ENCODE measurements around the gene MTHFR. TPM values are rescaled to one million over a fixed set of nuclear protein-coding genes. Genes with fewer than 3 reads are reported as not detected.

The MTHFR gene
- total RNA-seq, 1 donor from 2014 or later = 23.2 TPM

GRCh38 chr1:11784256-11784992 is 21.3 kb downstream of the MTHFR start:
- intact Hi-C loops (cut with micrococcal nuclease) = no loop called here

DNA sequence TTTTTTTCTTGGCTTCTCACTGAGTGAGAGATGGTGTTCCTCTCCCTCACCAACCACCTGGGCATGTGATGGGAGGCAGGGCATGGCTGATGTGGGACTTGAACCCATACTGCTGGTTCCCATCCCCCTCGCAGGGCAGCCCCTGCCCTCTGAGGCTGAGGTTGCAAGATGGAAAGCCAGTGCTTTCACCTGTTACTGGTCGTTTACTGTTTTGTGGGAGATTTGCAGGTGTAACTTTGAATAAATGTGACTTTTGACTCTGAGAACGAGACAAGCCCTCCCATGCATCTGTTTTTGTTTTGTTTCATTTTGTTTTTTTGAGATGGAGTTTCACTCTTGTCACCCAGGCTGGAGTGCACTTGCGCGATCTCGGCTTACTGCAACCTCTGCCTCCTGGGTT is 22.2 kb downstream of the MTHFR start:
- intact Hi-C loops (cut with micrococcal nuclease) = no loop called here

DNA sequence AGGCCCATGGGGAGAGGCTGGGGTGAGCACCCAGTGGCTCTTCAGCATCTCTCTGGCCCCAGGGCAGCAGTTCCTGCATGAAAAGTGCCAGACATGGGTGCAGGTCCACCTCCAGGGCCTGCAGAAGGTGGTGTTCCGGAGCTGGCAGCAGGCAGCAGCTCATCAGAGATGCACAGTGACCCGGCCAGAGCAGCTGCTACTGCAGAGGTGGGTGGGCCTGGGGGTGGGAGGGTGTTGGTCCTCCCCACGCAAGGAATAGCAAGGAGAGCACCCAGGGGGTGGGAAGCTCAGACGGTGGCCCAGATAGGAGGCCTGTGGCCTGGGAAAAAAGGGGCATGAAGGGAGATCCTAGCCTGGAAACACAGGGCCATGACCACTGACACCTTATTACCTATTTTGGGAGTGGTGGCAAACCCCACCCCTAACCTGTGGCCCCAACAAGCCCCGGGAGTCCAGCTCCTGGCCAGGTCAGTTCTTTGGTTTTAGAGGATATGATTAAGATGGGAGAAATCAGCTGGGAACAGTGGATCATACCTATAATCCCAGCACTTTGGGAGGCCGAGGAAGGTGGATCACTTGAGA is 23.5 kb downstream of the MTHFR start:
- intact Hi-C loops (cut with micrococcal nuclease) = no loop called here

DNA sequence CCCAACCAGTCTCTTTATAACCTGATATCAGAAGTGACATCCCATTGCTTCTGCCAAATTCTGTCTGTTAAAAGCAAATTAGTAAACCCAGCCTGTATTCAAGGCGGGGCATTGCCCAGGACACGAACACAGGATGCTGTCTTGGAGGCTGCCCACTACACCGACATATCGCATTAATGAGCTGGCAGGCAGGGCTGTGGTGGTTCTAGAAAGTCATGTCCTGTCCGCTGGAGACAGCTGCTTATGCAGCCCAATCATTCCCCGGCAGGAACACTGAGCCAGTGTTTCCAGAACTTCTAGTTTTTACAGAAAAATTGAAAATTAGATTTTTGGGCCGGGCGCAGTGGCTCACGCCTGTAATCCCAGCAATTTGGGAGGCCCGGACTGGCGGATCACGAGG is 24.5 kb downstream of the MTHFR start:
- intact Hi-C loops (cut with micrococcal nuclease) = no loop called here

GRCh38 chr1:11780380-11781147 is 25.2 kb downstream of the MTHFR start:
- intact Hi-C loops (cut with micrococcal nuclease) = no loop called here

DNA sequence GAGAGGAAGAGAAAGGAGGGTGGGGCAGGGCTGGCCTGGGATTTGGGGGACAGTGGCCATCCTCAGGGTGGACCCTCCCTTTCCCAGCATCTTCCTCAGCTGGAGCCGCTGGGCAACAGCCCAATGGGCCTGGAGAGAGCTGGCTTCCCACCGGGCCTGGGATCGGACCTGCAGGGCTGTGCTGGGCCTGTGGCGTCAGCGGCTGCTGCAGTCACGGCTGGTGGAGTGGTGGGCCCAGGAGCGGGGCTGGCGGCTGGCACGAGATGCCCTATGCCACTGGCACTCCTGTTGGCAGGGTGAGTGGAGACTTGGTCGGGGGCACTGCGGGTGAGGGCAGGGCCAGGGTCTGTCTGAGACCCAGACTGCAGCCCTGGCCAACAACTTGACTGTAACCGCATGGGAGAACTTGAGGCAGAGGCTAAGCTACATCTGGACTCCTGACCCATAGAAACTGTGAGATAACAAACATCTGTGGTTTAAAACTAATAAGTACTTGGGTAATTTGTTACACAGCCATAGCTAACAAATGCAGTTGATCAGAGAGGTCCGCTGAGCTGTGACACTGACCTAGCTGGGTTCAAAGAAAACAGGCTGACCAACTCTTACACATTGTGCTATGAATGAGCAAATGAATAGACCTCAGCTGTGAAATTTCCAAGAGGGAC is 25.9 kb downstream of the MTHFR start:
- intact Hi-C loops (cut with micrococcal nuclease) = no loop called here

DNA sequence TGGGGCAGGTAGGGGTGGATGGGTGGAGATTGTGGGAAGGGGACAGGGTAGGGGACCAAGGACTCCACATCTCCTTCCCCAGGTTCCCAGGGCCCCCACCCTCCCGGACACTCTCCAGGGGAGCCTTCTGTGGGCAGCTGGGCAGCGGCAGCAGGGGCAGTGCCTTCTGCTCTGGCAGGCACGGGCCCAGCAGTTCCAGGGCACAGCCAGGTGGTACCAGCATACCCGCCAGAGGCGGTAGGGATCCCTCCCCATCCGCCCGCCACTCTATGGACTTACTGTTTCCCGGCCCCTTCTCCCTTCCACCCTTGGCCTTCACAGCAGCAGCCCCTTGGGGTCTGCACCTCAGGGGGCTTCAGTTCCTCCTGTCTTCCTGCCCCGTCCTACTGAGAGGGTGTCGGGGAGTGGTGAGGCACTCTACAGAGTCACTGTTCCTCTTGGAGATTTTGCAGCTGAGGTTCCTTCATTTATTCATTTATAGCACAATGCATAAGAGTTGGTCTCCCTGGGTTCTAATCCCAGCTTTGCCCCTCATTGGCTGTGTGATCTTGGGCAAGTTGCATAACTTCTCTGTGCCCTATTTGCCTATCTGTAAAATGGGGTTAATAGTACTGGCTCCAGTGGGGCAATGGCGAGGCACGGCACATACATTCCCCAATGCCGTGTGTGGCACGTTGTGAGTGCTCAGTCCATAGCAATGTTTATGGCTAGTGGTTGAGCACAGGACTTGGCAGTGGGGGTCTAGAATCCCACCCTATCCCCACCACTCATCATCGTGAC is 26.7 kb downstream of the MTHFR start:
- intact Hi-C loops (cut with micrococcal nuclease) = no loop called here

DNA sequence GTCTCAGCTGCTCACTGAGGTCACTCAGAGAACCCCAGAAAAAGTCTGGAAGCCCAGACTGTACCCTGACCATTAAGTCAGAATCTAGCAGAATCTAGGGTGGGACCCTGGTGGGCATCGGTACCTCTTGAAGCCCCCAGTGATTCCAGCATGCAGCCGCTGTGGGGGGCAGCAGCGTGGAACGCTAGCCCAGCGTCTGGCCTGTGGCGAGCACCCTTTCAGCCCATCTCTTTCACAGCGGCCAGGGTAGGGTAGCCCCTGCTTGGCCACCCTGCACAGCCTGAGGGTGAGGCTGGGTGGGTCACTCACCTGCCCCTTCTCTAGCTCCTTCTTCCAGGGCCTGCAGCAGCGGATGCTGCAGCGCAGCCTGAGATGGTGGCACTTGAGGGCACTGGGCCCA is 27.4 kb downstream of the MTHFR start:
- intact Hi-C loops (cut with micrococcal nuclease) = no loop called here

- intact Hi-C loops (cut with micrococcal nuclease) = no loop called here
Observed at GRCh38 chr1:11777658-11778322, 28.0 kb downstream of the MTHFR start.

DNA sequence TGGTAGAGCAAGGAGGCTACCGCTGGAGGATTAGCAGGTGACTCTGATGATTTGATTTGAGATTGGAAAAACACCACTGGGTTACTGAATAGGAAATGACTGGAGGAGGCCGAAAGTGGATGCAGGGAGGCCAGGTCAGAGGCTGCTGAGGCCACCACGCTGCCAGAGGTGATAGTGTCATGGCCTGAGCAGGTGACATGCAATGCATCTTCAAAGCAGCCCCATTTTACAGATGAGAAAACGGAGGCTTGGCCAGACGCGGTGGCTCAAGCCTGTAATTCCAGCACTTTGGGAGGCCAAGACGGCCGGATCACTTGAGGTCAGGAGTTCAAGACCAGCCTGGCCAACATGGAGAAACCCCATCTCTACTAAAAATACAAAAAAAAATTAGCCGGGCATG is 31.0 kb downstream of the MTHFR start:
- intact Hi-C loops (cut with micrococcal nuclease) = no loop called here

- intact Hi-C loops (cut with micrococcal nuclease) = no loop called here
Observed at GRCh38 chr1:11772458-11772857, 33.3 kb downstream of the MTHFR start.

GRCh38 chr1:11771481-11772043 is 34.2 kb downstream of the MTHFR start:
- intact Hi-C loops (cut with micrococcal nuclease) = no loop called here

- intact Hi-C loops (cut with micrococcal nuclease) = no loop called here
Observed at GRCh38 chr1:11770011-11770410, 35.8 kb downstream of the MTHFR start.

- intact Hi-C loops (cut with micrococcal nuclease) = no loop called here
Observed at GRCh38 chr1:11769274-11769673, 36.5 kb downstream of the MTHFR start.

- intact Hi-C loops (cut with micrococcal nuclease) = no loop called here
Observed at GRCh38 chr1:11768821-11769220, 36.9 kb downstream of the MTHFR start.

DNA sequence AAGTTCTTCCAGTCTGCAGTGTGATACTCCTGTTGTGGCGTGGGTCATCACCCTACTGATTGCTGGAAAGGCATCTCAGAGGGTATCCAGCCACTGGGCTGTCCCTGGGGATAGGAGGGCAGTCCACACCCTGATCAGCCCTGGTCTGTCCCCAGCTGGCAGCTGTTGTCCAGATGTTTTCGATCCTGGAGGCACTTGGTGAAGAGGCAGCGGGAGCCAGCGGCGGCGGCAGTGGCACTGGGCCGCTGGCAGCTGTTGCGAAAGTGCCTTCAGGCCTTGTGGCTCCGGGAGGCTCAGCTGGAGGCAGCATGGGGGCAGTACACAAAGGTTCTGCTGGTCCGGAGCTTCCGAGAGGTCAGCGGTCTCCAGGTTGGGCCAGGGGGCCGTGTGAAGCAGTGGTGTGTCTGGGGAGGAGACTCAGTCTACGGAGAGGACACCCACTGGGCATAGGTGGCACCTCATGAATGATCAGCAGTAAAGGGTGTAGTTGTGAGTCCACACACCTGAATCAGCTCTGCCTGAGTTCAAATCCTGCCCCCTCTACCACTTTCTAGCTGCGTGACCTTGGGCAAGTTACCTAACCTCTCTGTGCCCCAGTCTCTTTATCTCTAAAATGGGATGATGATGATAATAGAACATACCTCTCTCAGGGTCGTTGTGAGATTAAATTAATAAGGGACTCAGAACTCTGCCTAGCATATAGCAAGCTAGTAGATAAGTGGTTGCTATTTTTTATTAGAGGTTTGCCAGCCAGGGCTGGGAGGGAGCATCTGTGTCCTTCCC is 37.7 kb downstream of the MTHFR start:
- intact Hi-C loops (cut with micrococcal nuclease) = no loop called here

GRCh38 chr1:11766429-11766776 is 39.4 kb downstream of the MTHFR start:
- intact Hi-C loops (cut with micrococcal nuclease) = no loop called here

DNA sequence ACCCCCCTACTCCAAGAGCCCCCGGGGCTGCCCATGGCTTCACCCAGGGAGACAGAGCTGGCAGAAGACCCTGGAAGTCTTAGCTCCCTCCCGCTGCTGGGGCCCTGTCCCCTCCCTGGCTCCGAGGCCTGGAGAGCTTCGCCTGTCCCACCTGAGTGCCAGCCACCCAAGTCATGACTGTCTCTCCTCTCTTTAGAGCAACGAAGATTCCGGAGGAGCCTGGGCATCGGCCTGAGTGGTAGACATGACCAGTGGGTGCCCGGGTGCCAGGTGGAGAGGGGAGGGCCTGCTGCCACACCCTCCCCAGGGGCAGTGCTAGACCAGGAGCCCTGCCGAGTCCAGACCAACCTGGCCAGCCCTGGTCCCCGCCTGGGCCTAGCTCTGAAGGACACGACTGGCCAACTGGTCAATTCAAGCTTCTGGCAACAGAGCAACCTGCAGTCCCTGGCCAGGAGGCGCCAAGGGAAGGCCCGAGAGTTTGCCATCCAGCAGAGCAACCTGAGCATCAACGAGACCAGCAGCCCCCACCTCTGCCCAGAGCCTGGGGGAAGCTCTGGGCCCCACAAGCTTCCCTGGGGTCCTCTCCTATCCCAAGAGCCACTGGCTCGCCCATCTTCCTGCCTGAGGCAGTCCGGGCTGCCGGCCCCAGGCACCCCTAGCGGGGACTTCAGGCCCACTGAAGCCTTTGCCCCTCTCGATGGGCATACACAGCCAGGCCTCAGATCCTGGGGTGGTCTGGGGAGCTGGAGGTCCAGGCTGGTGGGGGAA is 39.9 kb downstream of the MTHFR start:
- intact Hi-C loops (cut with micrococcal nuclease) = no loop called here

DNA sequence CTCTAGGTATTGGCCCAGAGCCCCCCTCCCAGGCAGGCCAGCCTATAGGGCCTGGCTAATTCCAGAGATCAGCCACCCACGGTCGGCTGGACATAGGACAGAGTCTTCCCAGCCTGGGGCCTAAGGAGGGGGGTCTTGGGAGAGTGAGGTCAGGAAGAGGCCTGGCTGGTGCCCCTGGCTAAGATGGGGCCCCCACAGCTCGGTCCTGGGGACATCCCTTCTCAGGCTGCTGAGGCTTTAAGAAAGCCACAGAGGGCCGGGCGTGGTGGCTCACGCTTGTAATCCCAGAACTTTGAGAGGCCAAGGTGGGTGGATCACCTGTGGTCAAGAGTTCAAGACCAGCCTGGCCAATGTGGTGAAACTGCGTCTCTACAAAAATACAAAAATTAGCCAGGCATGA is 41.2 kb downstream of the MTHFR start:
- intact Hi-C loops (cut with micrococcal nuclease) = no loop called here

Measured in T-helper 2 cell treated with Interferon-gamma antibody and Interleukin-4, amounts not matched to agents 100 ng/mL and 5 ng/mL, for 36 hours (primary cell).